ENCODE results near the gene EFCAB8.

DNA sequence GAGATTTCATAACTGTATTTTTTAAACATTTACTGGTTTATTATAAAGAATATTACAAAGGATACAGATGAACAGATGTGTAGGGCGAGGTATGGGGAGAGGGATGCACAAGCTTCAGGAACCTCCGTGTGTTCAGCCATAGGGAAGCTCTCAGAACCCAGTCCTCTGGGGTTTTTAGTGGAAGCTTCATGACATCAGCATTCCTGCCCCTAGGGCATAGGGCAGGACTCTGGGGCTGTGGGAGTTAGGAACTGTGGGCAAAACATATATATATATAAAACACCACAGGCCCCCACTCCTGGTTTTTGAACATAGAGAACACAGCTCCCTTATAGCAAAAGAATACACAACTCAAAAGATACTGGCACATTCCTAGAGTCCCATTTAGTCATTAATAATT lies 21.9 kb downstream of the EFCAB8 start:
- TF ChIP-seq, protein P1, sequence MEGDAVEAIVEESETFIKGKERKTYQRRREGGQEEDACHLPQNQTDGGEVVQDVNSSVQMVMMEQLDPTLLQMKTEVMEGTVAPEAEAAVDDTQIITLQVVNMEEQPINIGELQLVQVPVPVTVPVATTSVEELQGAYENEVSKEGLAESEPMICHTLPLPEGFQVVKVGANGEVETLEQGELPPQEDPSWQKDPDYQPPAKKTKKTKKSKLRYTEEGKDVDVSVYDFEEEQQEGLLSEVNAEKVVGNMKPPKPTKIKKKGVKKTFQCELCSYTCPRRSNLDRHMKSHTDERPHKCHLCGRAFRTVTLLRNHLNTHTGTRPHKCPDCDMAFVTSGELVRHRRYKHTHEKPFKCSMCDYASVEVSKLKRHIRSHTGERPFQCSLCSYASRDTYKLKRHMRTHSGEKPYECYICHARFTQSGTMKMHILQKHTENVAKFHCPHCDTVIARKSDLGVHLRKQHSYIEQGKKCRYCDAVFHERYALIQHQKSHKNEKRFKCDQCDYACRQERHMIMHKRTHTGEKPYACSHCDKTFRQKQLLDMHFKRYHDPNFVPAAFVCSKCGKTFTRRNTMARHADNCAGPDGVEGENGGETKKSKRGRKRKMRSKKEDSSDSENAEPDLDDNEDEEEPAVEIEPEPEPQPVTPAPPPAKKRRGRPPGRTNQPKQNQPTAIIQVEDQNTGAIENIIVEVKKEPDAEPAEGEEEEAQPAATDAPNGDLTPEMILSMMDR (IDR thresholded peaks at IDR 0.05; ENCODE audit: low read depth, low read length, poor library complexity, severe bottlenecking): no peak
- TF ChIP-seq EZH2phosphoT487 (IDR thresholded peaks at IDR 0.05; ENCODE audit: borderline replicate concordance, low read length): no peak
